ENCODE data around the gene ADD3. TPM values are rescaled to one million over a fixed set of nuclear protein-coding genes. Genes with fewer than 3 reads are reported as not detected.
A peak's percentile ranks its signal among the peaks of the same experiment; 100 is the strongest.

ADD3 gene
- total RNA-seq, 1 experiment from 2014 or later = 86.7 TPM

- TF ChIP-seq ZNF532 (CRISPR knock-in tag; IDR thresholded peaks at IDR 0.05; ENCODE audit: borderline replicate concordance) = no peak
- no peak for TF ChIP-seq GABPB1 (CRISPR knock-in tag; IDR thresholded peaks at IDR 0.05)
- no peak for TF ChIP-seq FOXP1 (CRISPR knock-in tag; IDR thresholded peaks at IDR 0.05; ENCODE audit: borderline replicate concordance)
- TF ChIP-seq EMX1 (CRISPR knock-in tag; IDR thresholded peaks at IDR 0.05) = no peak
- TF ChIP-seq MYBL2 (CRISPR knock-in tag; IDR thresholded peaks at IDR 0.05) = no peak
- no peak for TF ChIP-seq SMAD3 (CRISPR knock-in tag; IDR thresholded peaks at IDR 0.05; ENCODE audit: borderline replicate concordance)
- no peak for TF ChIP-seq CREM (CRISPR knock-in tag; IDR thresholded peaks at IDR 0.05)
- TF ChIP-seq, protein P1, sequence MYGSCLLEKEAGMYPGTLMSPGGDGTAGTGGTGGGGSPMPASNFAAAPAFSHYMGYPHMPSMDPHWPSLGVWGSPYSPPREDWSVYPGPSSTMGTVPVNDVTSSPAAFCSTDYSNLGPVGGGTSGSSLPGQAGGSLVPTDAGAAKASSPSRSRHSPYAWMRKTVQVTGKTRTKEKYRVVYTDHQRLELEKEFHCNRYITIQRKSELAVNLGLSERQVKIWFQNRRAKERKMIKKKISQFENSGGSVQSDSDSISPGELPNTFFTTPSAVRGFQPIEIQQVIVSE (CRISPR knock-in tag; IDR thresholded peaks at IDR 0.05; ENCODE audit: borderline replicate concordance) = no peak
- TF ChIP-seq, protein P2, sequence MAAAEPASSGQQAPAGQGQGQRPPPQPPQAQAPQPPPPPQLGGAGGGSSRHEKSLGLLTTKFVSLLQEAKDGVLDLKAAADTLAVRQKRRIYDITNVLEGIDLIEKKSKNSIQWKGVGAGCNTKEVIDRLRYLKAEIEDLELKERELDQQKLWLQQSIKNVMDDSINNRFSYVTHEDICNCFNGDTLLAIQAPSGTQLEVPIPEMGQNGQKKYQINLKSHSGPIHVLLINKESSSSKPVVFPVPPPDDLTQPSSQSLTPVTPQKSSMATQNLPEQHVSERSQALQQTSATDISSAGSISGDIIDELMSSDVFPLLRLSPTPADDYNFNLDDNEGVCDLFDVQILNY (CRISPR knock-in tag; IDR thresholded peaks at IDR 0.05) = no peak
- no peak for TF ChIP-seq TEAD4 (CRISPR knock-in tag; IDR thresholded peaks at IDR 0.05)
- no peak for TF ChIP-seq TCF7 (CRISPR knock-in tag; IDR thresholded peaks at IDR 0.05; ENCODE audit: low read depth)
- no peak for TF ChIP-seq FOXJ3 (CRISPR knock-in tag; IDR thresholded peaks at IDR 0.05; ENCODE audit: borderline replicate concordance)
- TF ChIP-seq, protein P3, sequence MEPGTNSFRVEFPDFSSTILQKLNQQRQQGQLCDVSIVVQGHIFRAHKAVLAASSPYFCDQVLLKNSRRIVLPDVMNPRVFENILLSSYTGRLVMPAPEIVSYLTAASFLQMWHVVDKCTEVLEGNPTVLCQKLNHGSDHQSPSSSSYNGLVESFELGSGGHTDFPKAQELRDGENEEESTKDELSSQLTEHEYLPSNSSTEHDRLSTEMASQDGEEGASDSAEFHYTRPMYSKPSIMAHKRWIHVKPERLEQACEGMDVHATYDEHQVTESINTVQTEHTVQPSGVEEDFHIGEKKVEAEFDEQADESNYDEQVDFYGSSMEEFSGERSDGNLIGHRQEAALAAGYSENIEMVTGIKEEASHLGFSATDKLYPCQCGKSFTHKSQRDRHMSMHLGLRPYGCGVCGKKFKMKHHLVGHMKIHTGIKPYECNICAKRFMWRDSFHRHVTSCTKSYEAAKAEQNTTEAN (CRISPR knock-in tag; IDR thresholded peaks at IDR 0.05) = no peak
- no peak for TF ChIP-seq ELF4 (CRISPR knock-in tag; IDR thresholded peaks at IDR 0.05; ENCODE audit: low read depth)
These were observed 14.0 kb upstream of the ADD3 start (continued) for GRCh38 chr10:109993551-109994330.

DNA sequence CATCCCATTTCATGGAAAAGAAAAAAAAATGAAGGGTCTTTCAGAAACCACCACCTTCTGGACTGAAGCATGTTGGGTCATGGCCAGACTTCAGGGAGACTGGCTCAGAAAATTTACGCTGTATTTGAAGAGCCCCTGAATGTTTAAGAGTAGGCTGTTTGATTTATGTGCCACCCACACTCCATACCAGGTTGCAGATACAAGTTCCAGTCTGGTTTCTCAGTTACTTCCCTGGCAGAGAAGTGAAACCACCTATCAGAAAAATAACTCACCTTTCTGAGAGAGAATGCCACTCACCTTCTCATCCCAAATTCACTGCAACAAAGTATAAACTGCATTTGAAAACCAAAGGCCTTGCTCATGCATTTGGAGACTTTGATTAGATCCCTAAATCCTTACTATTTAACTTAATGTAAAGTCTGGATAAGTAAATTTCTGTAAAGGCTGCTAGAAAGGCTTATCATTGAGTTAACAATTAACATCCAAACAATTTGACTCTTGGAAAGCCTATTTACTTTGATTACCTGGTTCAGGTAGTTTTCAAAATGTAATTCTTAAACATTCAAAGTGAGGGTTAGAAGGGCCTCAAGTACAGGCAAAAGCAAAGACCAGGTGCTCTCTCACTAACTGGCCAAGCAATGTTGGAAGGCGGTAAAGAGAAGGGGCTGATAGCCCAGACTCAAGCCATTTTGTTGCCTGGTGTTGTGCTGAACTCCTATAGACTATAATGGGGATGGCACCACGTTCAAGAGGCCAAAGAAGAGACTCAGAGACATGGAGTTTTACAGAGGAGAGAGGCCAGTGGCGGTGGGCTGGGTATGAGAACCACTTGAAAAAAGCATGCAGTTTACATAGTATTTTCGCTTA is 12.8 kb upstream of the ADD3 start:
- POLR2A ChIA-PET = no interaction called here
- DNase-seq (ENCODE audit: low spot score) (no peak), ATAC-seq (peak; percentile 52)
- no peaks in the 10 kb centered on the region for H3K36me3 Mint-ChIP-seq
- peaks cover 15% of the 10 kb centered on the region for H3K4me1 Mint-ChIP-seq
- no peak overlapping the region for H3K4me3 Mint-ChIP-seq
- no peak overlapping the region for H3K27ac Mint-ChIP-seq
- no peaks in the 10 kb centered on the region for H3K27me3 Mint-ChIP-seq (ENCODE audit: low read depth)
- no peak for TF ChIP-seq PRRX2 (CRISPR knock-in tag; IDR thresholded peaks at IDR 0.05)
- H3K9me3 Mint-ChIP-seq = no peaks in the 10 kb centered on the region
- CTCF ChIA-PET = no interaction called here

All from WTC11 (cell line).